ENCODE measurements around the gene MMP3.

Gene MMP3

GRCh38 chr11:102842930-102843329 lies 479 bp downstream of the MMP3 start:
- H3K27me3 Mint-ChIP-seq: no peaks in the 10 kb centered on the region
- no peak overlapping the region for H3K27ac Mint-ChIP-seq
- H3K36me3 Mint-ChIP-seq: no peaks in the 10 kb centered on the region
- ATAC-seq: no peak
- H3K4me3 Mint-ChIP-seq: no peak overlapping the region
- H3K9me3 Mint-ChIP-seq: peaks cover 3% of the 10 kb centered on the region
- no peaks in the 10 kb centered on the region for H3K4me1 Mint-ChIP-seq

- H3K36me3 Mint-ChIP-seq: no peaks in the 10 kb centered on the region
- no peak for ATAC-seq
- no peaks in the 10 kb centered on the region for H3K4me1 Mint-ChIP-seq
- no peak overlapping the region for H3K27ac Mint-ChIP-seq
- no peaks in the 10 kb centered on the region for H3K9me3 Mint-ChIP-seq
- no peak overlapping the region for H3K4me3 Mint-ChIP-seq
- H3K27me3 Mint-ChIP-seq: no peaks in the 10 kb centered on the region
Measured at GRCh38 chr11:102840018-102840417, 3.4 kb downstream of the MMP3 start.

- no peak overlapping the region for H3K4me3 Mint-ChIP-seq
- H3K9me3 Mint-ChIP-seq: no peaks in the 10 kb centered on the region
- no peaks in the 10 kb centered on the region for H3K36me3 Mint-ChIP-seq
- H3K4me1 Mint-ChIP-seq: no peaks in the 10 kb centered on the region
- no peak overlapping the region for H3K27ac Mint-ChIP-seq
- no peak for ATAC-seq
- peaks cover 5% of the 10 kb centered on the region for H3K27me3 Mint-ChIP-seq
Measured at GRCh38 chr11:102837646-102838045, 5.8 kb downstream of the MMP3 start.

- ATAC-seq: no peak
- Mint-ChIP-seq H3K4me1 (no peaks in the 10 kb centered on the region), H3K36me3 (no peaks in the 10 kb centered on the region), H3K9me3 (no peaks in the 10 kb centered on the region), H3K27me3 (peaks cover 10% of the 10 kb centered on the region), H3K27ac (no peak overlapping the region), H3K4me3 (no peak overlapping the region)
Measured at GRCh38 chr11:102837156-102837555, 6.3 kb downstream of the MMP3 start.

- ATAC-seq: no peak
Measured at GRCh38 chr11:102836290-102836875, 7.0 kb downstream of the MMP3 start.

GRCh38 chr11:102833731-102834130 lies 9.7 kb downstream of the MMP3 start:
- Mint-ChIP-seq H3K27ac (no peak overlapping the region), H3K27me3 (peaks cover 32% of the 10 kb centered on the region), H3K4me1 (no peaks in the 10 kb centered on the region), H3K9me3 (no peaks in the 10 kb centered on the region), H3K4me3 (no peak overlapping the region), H3K36me3 (no peaks in the 10 kb centered on the region)
- ATAC-seq: no peak

More at GRCh38 chr11:102836290-102836875, 7.0 kb downstream of the MMP3 start:
- Mint-ChIP-seq H3K27me3 (peaks cover 18% of the 10 kb centered on the region), H3K9me3 (no peaks in the 10 kb centered on the region), H3K36me3 (no peaks in the 10 kb centered on the region), H3K27ac (no peak overlapping the region), H3K4me3 (no peak overlapping the region), H3K4me1 (no peaks in the 10 kb centered on the region)

- ATAC-seq: no peak
- H3K4me3 Mint-ChIP-seq: no peak overlapping the region
- H3K9me3 Mint-ChIP-seq: no peaks in the 10 kb centered on the region
- no peaks in the 10 kb centered on the region for H3K36me3 Mint-ChIP-seq
- no peaks in the 10 kb centered on the region for H3K4me1 Mint-ChIP-seq
- no peak overlapping the region for H3K27ac Mint-ChIP-seq
- peaks cover 32% of the 10 kb centered on the region for H3K27me3 Mint-ChIP-seq
Measured at GRCh38 chr11:102832612-102833011, 10.8 kb downstream of the MMP3 start.

GRCh38 chr11:102831489-102832440 lies 11.6 kb downstream of the MMP3 start:
- Mint-ChIP-seq H3K27ac (no peak overlapping the region), H3K4me3 (no peak overlapping the region), H3K9me3 (no peaks in the 10 kb centered on the region), H3K4me1 (no peaks in the 10 kb centered on the region), H3K36me3 (no peaks in the 10 kb centered on the region), H3K27me3 (peaks cover 32% of the 10 kb centered on the region)
- no peak for ATAC-seq

GRCh38 chr11:102831128-102831488 lies 12.3 kb downstream of the MMP3 start:
- ATAC-seq: no peak
- Mint-ChIP-seq H3K4me1 (no peaks in the 10 kb centered on the region), H3K4me3 (no peak overlapping the region), H3K9me3 (no peaks in the 10 kb centered on the region), H3K27me3 (peaks cover 32% of the 10 kb centered on the region), H3K27ac (no peak overlapping the region), H3K36me3 (no peaks in the 10 kb centered on the region)

GRCh38 chr11:102830001-102830727 lies 13.2 kb downstream of the MMP3 start:
- peaks cover 32% of the 10 kb centered on the region for H3K27me3 Mint-ChIP-seq
- no peaks in the 10 kb centered on the region for H3K36me3 Mint-ChIP-seq
- H3K4me1 Mint-ChIP-seq: no peaks in the 10 kb centered on the region
- no peaks in the 10 kb centered on the region for H3K9me3 Mint-ChIP-seq
- ATAC-seq: no peak
- no peak overlapping the region for H3K4me3 Mint-ChIP-seq
- no peak overlapping the region for H3K27ac Mint-ChIP-seq

GRCh38 chr11:102829316-102830000 lies 14.0 kb downstream of the MMP3 start:
- Mint-ChIP-seq H3K4me3 (no peak overlapping the region), H3K4me1 (no peaks in the 10 kb centered on the region), H3K36me3 (no peaks in the 10 kb centered on the region), H3K9me3 (no peaks in the 10 kb centered on the region), H3K27ac (no peak overlapping the region), H3K27me3 (peaks cover 32% of the 10 kb centered on the region)
- no peak for ATAC-seq

- ATAC-seq: no peak
- Mint-ChIP-seq H3K9me3 (no peaks in the 10 kb centered on the region), H3K27ac (no peak overlapping the region), H3K4me1 (no peaks in the 10 kb centered on the region), H3K27me3 (peaks cover under 1% of the 10 kb centered on the region), H3K36me3 (no peaks in the 10 kb centered on the region), H3K4me3 (no peak overlapping the region)
Measured at GRCh38 chr11:102824556-102824955, 18.9 kb downstream of the MMP3 start.

GRCh38 chr11:102819491-102819890 lies 23.9 kb downstream of the MMP3 start:
- no peak for ATAC-seq
- Mint-ChIP-seq H3K4me3 (no peak overlapping the region), H3K27ac (no peak overlapping the region), H3K27me3 (peaks cover 10% of the 10 kb centered on the region), H3K36me3 (no peaks in the 10 kb centered on the region), H3K9me3 (peaks cover 23% of the 10 kb centered on the region), H3K4me1 (no peaks in the 10 kb centered on the region)

- Mint-ChIP-seq H3K4me3 (no peak overlapping the region), H3K9me3 (peaks cover 26% of the 10 kb centered on the region), H3K36me3 (no peaks in the 10 kb centered on the region), H3K4me1 (no peaks in the 10 kb centered on the region), H3K27ac (no peak overlapping the region), H3K27me3 (peaks cover 20% of the 10 kb centered on the region)
- no peak for ATAC-seq
Measured at GRCh38 chr11:102813484-102813883, 29.9 kb downstream of the MMP3 start.

- Mint-ChIP-seq H3K27me3 (peaks cover 33% of the 10 kb centered on the region), H3K27ac (no peak overlapping the region), H3K4me3 (no peak overlapping the region), H3K9me3 (peaks cover 17% of the 10 kb centered on the region), H3K4me1 (no peaks in the 10 kb centered on the region), H3K36me3 (no peaks in the 10 kb centered on the region)
- ATAC-seq: no peak
Measured at GRCh38 chr11:102812188-102812587, 31.2 kb downstream of the MMP3 start.
